K562 (cell line): ENCODE data around the gene SAP30BP. TPM values are rescaled to one million over a fixed set of nuclear protein-coding genes. Genes with fewer than 3 reads are reported as not detected.

Source experiments
- ATAC-seq: fragments of 200-7000 bp; cut with Tn5 transposase; 3 replicates; pipeline ENCODE4 v1.9.1; 2020; ENCODE audit warnings: moderate library complexity
- BruUV-seq: library from RNA; stranded (reverse); fragments of 400-500 nt; replicated peaks from 2 replicates; lab custom pipeline; 2021; lab: Mats Ljungman, UMichigan
- CTCF ChIA-PET: fragments of 300-600 bp; formaldehyde crosslinking; extraction: SDS; loops from one replicate; lab custom pipeline; 2021; ENCODE audit warnings: low intra/inter-chr PET ratio; lab: Yijun Ruan, JAX
- POLR2A ChIA-PET: fragments of 300-600, 350-650 bp; sonication (Branson Sonifier 250); formaldehyde crosslinking; extraction: SDS; loops from one replicate; lab custom pipeline; 2021; ENCODE audit warnings: antibody characterized with exemption, inconsistent platforms; lab: Yijun Ruan, JAX
- DNase-seq, 4 experiments: peaks; one replicate each; pipeline versions ENCODE4 v3.0.0 to v3.0.0-alpha.2; 2011 to 2018; ENCODE audit warnings: low spot score in 3 of 4, mixed read lengths in 3 of 4; ENCODE audit errors: extremely low read depth in 1 of 4
- FAIRE-seq: peaks from 2 replicates; lab custom pipeline; 2011; peaks lifted over from hg19 to GRCh38; lab: Jason Lieb, UNC
- H2AFZ ChIP-seq: 2 replicates; pipeline ENCODE4 v1.6.0; 2011; ENCODE audit warnings: low read depth, low read length, control low read depth, inconsistent platforms
- H3K27ac ChIP-seq: fragments of 200-600 bp; 3 replicates; pipeline ENCODE4 v1.8.0; 2011; ENCODE audit warnings: low read depth, mild to moderate bottlenecking, control low read depth, inconsistent platforms, low read length, moderate library complexity, mixed read lengths; ENCODE audit errors: extremely low read depth
- H3K27me3 ChIP-seq, 2 experiments: fragments of 300-600 bp in 1 of 2; 2 replicates in 1 of 2; 3 replicates in 1 of 2; pipeline versions ENCODE4 v1.6.0 to v1.8.0; 2011; ENCODE audit warnings: inconsistent platforms in 2 of 2, low read length in 2 of 2, mild to moderate bottlenecking in 1 of 2, mixed read lengths in 1 of 2, moderate library complexity in 1 of 2; ENCODE audit not compliant: control insufficient read depth in 2 of 2, insufficient read depth in 2 of 2
- H3K36me3 ChIP-seq: fragments of 300-600 bp; 3 replicates; pipeline ENCODE4 v1.8.0; 2011; ENCODE audit warnings: mild to moderate bottlenecking, low read length, inconsistent platforms; ENCODE audit not compliant: control insufficient read depth, insufficient read depth
- H3K4me1 ChIP-seq, 2 experiments: fragments of 200-600 bp in 1 of 2; replicated peaks in 1 of 2; 2 replicates in 1 of 2; 3 replicates in 1 of 2; pipeline versions ENCODE4 v1.5.1 to v1.8.0; 2011; ENCODE audit warnings: inconsistent platforms in 2 of 2, low read length in 2 of 2, mild to moderate bottlenecking in 1 of 2, mixed read lengths in 1 of 2, moderate library complexity in 1 of 2; ENCODE audit not compliant: control insufficient read depth in 2 of 2, insufficient read depth in 2 of 2
- H3K4me2 ChIP-seq: 2 replicates; pipeline ENCODE4 v1.6.1; 2011; ENCODE audit warnings: low read length, control low read depth, inconsistent platforms, mixed read lengths; ENCODE audit not compliant: insufficient read depth
- H3K4me3 ChIP-seq: fragments of 200-600 bp; sonication (generic), shearing (Covaris generic); 2 replicates; pipeline ENCODE4 v1.5.1; 2016; ENCODE audit warnings: control low read depth, inconsistent platforms
- H3K79me2 ChIP-seq: fragments of 200-600 bp; 3 replicates; pipeline ENCODE4 v1.8.0; 2011; ENCODE audit warnings: low read length, inconsistent platforms; ENCODE audit not compliant: control insufficient read depth, insufficient read depth
- H3K9ac ChIP-seq, 2 experiments: 2 replicates each; pipeline versions ENCODE4 v1.6.0 to v1.6.1; 2011; ENCODE audit warnings: low read depth in 2 of 2, low read length in 2 of 2, control low read depth in 1 of 2, inconsistent platforms in 1 of 2, mild to moderate bottlenecking in 1 of 2, mixed read lengths in 1 of 2; ENCODE audit not compliant: insufficient read depth in 1 of 2
- H3K9me1 ChIP-seq: one replicate; pipeline ENCODE4 v1.6.0; 2011; ENCODE audit warnings: inconsistent platforms, mild to moderate bottlenecking, low read length, moderate library complexity; ENCODE audit not compliant: control insufficient read depth, insufficient read depth
- H3K9me3 ChIP-seq: replicated peaks from 2 replicates; pipeline ENCODE4 v1.5.1; 2011; ENCODE audit warnings: low read depth, low read length, inconsistent platforms; ENCODE audit not compliant: control insufficient read depth, insufficient read depth
- H4K20me1 ChIP-seq: replicated peaks from 2 replicates; pipeline ENCODE4 v1.6.1; 2011; ENCODE audit warnings: low read length, inconsistent platforms, mixed read lengths; ENCODE audit not compliant: control insufficient read depth, insufficient read depth
- BHLHE40 ChIP-seq: IDR thresholded peaks from 2 replicates; pipeline ENCODE4 v1.6.1; 2011; ENCODE audit warnings: low read length, improper control_type of control experiment
- PHTF2 ChIP-seq: fragments of 250-450 bp; sonication (Bioruptor Pico); IDR thresholded peaks from 2 replicates; pipeline ENCODE4 v1.5.0; 2021; ENCODE audit warnings: mild to moderate bottlenecking
- POLR2G ChIP-seq: fragments of 200-400 bp; formaldehyde crosslinking; IDR thresholded peaks from 2 replicates; pipeline ENCODE4 v1.6.1; 2017; ENCODE audit warnings: low read depth, mild to moderate bottlenecking, antibody characterized with exemption, low read length, moderate library complexity
- SNIP1 ChIP-seq: fragments of 450-650 bp; IDR thresholded peaks from 2 replicates; pipeline ENCODE4 v1.7.1; 2017; ENCODE audit warnings: low read depth, mild to moderate bottlenecking
- SNRNP70 ChIP-seq: fragments of 200-400 bp; formaldehyde crosslinking; optimal IDR thresholded peaks from 2 replicates; pipeline ENCODE3; 2017; ENCODE audit warnings: low read depth, low read length
- ZBTB1 ChIP-seq: sonication (generic); formaldehyde crosslinking; IDR thresholded peaks from 2 replicates; pipeline ENCODE4 v1.8.1; 2023; ENCODE audit warnings: missing genetic modification reagents, low read depth, mild to moderate bottlenecking, borderline replicate concordance
- ZNF583 ChIP-seq: fragments of 250-450 bp; sonication (Bioruptor Pico); IDR thresholded peaks from 2 replicates; pipeline ENCODE4 v1.4.0; 2020
- WGBS: fragments of 100-300 bp; shearing (Covaris generic); methylation state at CpG from one replicate; pipeline ENCODE4 v1.1.6; 2016; ENCODE audit warnings: low coverage, mixed read lengths; ENCODE audit not compliant: insufficient coverage; ENCODE audit errors: missing lambda C conversion rate; 5-methylcytosine and 5-hydroxymethylcytosine counted together
- in situ Hi-C: fragments of 300-500 bp; cut with MboI; formaldehyde crosslinking; loops from 4 replicates; pipeline ENCODE4 v1.15.0; 2018; ENCODE audit warnings: inconsistent platforms, mixed read lengths
- intact Hi-C: fragments of 100-400 bp; cut with micrococcal nuclease; formaldehyde crosslinking; loops from 2 replicates; pipeline ENCODE4 v1.14.2; 2022
- polyA plus RNA-seq, 8 experiments: library from polyadenylated mRNA; depleted of rRNA in 4 of 8; stranded (reverse) in 5 of 8; unstranded in 3 of 8; fragments of >200 nt; fragmentation: Nextera tagmentation in 2 of 8; fragmentation: Illumina TruSeq in 1 of 8; extraction: Ambion mirVana in 2 of 8; extraction: Trizol in 1 of 8; gene quantifications; 2 replicates each; pipeline versions ENCODE4 v1.2.1 to v1.2.3, GENCODE V29; 2011 to 2014; ENCODE audit warnings: inconsistent platforms in 1 of 8, missing spikeins in 1 of 8
- total RNA-seq, 7 experiments: library from RNA; depleted of rRNA in 6 of 7; stranded (reverse); fragments of >200 nt in 6 of 7; fragmentation: Illumina TruSeq in 2 of 7; extraction: Trizol in 2 of 7; gene quantifications; 2 replicates each; pipeline versions ENCODE4 v1.2.1 to v1.2.3, GENCODE V29; 2011 to 2021; ENCODE audit warnings: low replicate concordance in 1 of 7

Gene SAP30BP
- total and polyA plus RNA-seq, 9 of the 15 experiments (the other 6 are each of a cell fraction or from before 2014, with no cell fraction given) = 45.3 to 154 (median 71.7) TPM

DNA sequence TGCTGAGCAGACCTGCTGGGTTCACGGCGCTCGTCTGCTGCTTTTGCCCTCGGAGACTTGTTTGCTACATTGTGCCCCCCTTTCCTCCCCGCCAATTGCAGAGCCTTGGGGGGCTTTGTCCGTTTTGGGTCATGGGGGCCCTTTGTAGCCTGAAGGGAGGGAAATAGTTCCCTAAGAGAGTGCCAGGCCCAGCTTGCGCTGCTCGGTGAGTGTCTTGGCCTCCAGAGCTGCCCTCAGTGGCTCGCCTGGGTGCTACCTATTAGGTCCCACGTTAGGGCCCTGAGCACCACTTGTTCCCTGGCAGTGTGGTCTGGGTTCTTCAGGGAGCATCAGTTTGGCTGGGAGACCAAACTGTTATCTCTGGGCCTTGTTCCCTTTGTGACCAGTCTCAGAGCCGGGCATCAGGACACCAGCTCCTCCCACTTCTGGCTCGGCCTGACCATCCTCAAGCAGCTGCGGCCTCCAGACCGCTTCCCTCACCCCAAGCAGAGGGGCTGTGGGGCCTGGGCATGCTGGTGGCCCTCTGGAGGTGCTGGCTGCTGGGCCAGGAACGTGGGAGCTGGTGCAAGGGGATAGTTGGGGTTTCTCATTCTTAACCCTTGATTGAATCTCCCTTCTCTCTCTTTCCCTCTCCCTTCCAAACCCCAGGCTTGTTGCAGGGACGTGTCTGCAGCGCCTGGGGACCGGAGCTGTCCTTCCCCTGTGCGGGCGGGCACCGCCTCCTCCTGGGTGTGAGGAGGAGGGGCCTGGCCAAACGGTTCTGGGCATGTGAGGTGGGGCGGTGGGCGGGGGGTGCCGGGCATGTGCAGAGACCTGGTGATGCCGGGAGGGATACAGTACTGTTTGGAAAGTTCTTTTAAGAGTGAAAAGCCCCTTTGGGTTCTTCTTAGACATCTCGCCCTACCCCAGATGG is 38.1 kb downstream of the SAP30BP start:
- ATAC-seq (no peak), DNase-seq (no peak), FAIRE-seq (no peak)
- peaks cover 4% of the 10 kb centered on the region; the same call in 1 of the 2 replicates for H4K20me1 ChIP-seq
- H3K27ac ChIP-seq = no peak overlapping the region
- H3K4me2 ChIP-seq = no peak overlapping the region
- intact Hi-C loops = no loop called here
- in situ Hi-C loops = no loop called here
- 88% methylated on average over 21 of the region's 27 CpGs for WGBS
- H3K4me3 ChIP-seq = no peak overlapping the region
- no peaks in the 10 kb centered on the region for H3K79me2 ChIP-seq
- H3K9me3 ChIP-seq = no peaks in the 10 kb centered on the region
- CTCF ChIA-PET = no interaction called here
- no peak overlapping the region for H2AFZ ChIP-seq
- no peaks in the 10 kb centered on the region for H3K9me1 ChIP-seq
- BruUV-seq = no TSS peak
- H3K36me3 ChIP-seq = peaks cover 77% of the 10 kb centered on the region
- TF ChIP-seq ZNF583 (CRISPR knock-in tag) (no peak), ZBTB1 (no peak), SNIP1 (no peak), SNRNP70 (no peak), BHLHE40 (no peak), PHTF2 (CRISPR knock-in tag) (no peak), POLR2G (peak; percentile 41)
- TF ChIP-seq, all 486 proteins: peak for 1
- POLR2A ChIA-PET = interaction anchor here (0.7 to 1.1 kb wide), 4 partner anchors 9 to 33 kb away, joined by 3 to 5 read pairs (median 3); no protein-coding TSS in a partner anchor
- H3K4me1 ChIP-seq = peaks cover 0 to 19% of the 10 kb centered on the region in 2 experiments; a peak in 4 of 5 replicates
- no peaks in the 10 kb centered on the region for H3K27me3 ChIP-seq
- H3K9ac ChIP-seq = no peak overlapping the region
